ENCODE measurements around the gene PIAS1.
"Not testable (repeated sequence)": the region's sequence is repeated elsewhere in the genome, so short reads cannot be mapped to it uniquely, and the experiment has no call there.

The PIAS1 gene

GRCh38 chr15:68200016-68200861, 146.1 kb downstream of the PIAS1 start:
- Histone ChIP-seq H3K4me1 (ENCODE audit: control insufficient read depth, low read depth, low read length) (peaks cover 21% of the 10 kb centered on the region), H3K27ac (ENCODE audit: low read length) (no peak overlapping the region), H3K9ac (ENCODE audit: low read length) (no peak overlapping the region), H3K9me3 (ENCODE audit: control insufficient read depth, low read depth, low read length) (no peaks in the 10 kb centered on the region), H3K27me3 (ENCODE audit: control insufficient read depth, insufficient read depth, low read length) (no peaks in the 10 kb centered on the region), H3K36me3 (ENCODE audit: control insufficient read depth, low read depth, low read length) (no peaks in the 10 kb centered on the region), H3K4me3 (ENCODE audit: low read length) (no peak overlapping the region)

GRCh38 chr15:68201153-68201878, 147.2 kb downstream of the PIAS1 start:
- Histone ChIP-seq H3K27ac (ENCODE audit: low read length) (no peak overlapping the region), H3K36me3 (ENCODE audit: control insufficient read depth, low read depth, low read length) (no peaks in the 10 kb centered on the region), H3K4me1 (ENCODE audit: control insufficient read depth, low read depth, low read length) (peaks cover 30% of the 10 kb centered on the region), H3K27me3 (ENCODE audit: control insufficient read depth, insufficient read depth, low read length) (no peaks in the 10 kb centered on the region), H3K9ac (ENCODE audit: low read length) (no peak overlapping the region), H3K9me3 (ENCODE audit: control insufficient read depth, low read depth, low read length) (no peaks in the 10 kb centered on the region), H3K4me3 (ENCODE audit: low read length) (no peak overlapping the region)

DNA sequence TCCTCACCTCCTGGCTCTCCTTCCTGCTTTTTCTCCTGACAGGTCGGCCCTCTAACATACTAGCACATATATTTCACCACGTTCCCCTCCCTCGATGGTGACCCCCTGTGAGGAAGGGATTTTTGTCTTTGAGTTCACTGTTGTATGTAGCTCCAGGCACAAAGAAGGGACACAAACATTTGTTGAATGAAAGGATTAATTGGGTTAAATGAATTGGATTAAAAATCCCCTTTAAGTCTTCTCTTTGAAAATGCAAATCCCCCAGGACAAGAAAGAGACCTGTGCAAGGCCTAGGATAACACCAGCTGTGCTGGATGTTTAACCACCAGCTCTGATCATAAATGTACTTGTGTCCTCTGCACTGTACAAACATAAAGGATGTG, 147.8 kb downstream of the PIAS1 start:
- Histone ChIP-seq H3K4me1 (ENCODE audit: control insufficient read depth, low read depth, low read length) (peaks cover 36% of the 10 kb centered on the region), H3K36me3 (ENCODE audit: control insufficient read depth, low read depth, low read length) (no peaks in the 10 kb centered on the region), H3K9ac (ENCODE audit: low read length) (no peak overlapping the region), H3K27ac (ENCODE audit: low read length) (no peak overlapping the region), H3K9me3 (ENCODE audit: control insufficient read depth, low read depth, low read length) (no peaks in the 10 kb centered on the region), H3K4me3 (ENCODE audit: low read length) (no peak overlapping the region), H3K27me3 (ENCODE audit: control insufficient read depth, insufficient read depth, low read length) (no peaks in the 10 kb centered on the region)

DNA sequence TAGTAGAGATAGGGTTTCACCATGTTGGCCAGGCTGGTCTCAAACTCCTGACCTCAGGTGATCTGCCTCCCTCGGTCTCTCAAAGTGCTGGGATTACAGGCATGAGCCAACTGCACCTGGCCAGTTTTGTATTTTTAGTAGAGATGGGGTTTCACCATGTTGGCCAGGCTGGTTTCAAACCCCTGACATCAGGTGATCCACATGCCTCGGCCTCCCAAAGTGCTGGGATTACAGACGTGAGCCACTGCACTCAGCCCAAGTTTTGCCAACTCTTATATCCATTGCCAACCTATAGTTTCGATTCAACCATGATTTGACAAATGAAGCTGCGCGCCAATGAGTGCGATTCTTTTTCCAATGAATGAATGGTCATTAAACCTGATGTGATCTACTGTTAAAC, 148.9 kb downstream of the PIAS1 start:
- H3K9me3 ChIP-seq (ENCODE audit: control insufficient read depth, low read depth, low read length); H3K4me3 ChIP-seq (ENCODE audit: low read length); H3K27me3 ChIP-seq (ENCODE audit: control insufficient read depth, insufficient read depth, low read length); H3K27ac ChIP-seq (ENCODE audit: low read length); H3K36me3 ChIP-seq (ENCODE audit: control insufficient read depth, low read depth, low read length); H3K9ac ChIP-seq (ENCODE audit: low read length): not testable (repeated sequence)
- H3K4me1 ChIP-seq (ENCODE audit: control insufficient read depth, low read depth, low read length), result peaks cover 36% of the 10 kb centered on the region

DNA sequence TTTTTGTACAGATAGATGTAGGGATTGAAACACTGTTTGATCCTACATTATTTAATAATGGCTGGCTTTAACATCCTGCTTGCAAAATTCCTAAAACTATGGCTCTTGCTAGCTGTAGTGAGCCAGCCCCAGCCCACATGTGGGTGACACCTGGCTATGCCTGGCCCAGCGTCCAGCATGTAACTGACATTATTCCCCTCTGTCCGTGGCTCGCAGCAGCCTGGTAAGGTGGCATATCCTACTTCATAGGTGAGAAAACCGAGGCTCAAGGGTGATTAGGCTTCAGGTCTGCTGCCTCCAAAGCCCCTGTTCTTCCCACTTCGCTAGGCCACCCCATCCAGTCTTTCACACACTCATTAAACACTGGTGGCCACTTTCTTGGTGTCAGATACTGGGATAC, 149.4 kb downstream of the PIAS1 start:
- Histone ChIP-seq H3K9ac (ENCODE audit: low read length) (no peak overlapping the region), H3K27ac (ENCODE audit: low read length) (no peak overlapping the region), H3K4me3 (ENCODE audit: low read length) (no peak overlapping the region), H3K36me3 (ENCODE audit: control insufficient read depth, low read depth, low read length) (no peaks in the 10 kb centered on the region), H3K9me3 (ENCODE audit: control insufficient read depth, low read depth, low read length) (no peaks in the 10 kb centered on the region), H3K4me1 (ENCODE audit: control insufficient read depth, low read depth, low read length) (peaks cover 36% of the 10 kb centered on the region), H3K27me3 (ENCODE audit: control insufficient read depth, insufficient read depth, low read length) (no peaks in the 10 kb centered on the region)

DNA sequence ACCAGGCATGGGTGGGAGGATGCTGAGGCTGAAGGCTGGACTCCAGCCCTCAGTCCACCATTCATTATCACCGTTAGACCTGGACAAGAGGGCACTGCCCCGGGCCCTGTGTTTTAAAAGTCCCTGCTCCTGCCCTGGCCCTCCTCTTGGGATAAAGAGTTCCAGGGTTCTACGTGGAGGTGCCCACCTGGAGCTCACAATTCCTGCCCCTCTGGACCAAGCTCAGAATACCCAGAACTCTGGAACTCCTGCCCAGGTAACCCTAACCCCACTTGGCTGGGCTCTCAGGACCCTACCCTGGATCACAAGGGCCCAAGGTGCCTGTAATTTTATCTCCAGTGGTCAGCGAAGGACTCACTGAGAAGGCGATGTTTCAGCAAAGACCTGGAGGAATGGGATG, 149.8 kb downstream of the PIAS1 start:
- H3K9ac ChIP-seq (ENCODE audit: low read length), result no peak overlapping the region
- H3K4me1 ChIP-seq (ENCODE audit: control insufficient read depth, low read depth, low read length), result peaks cover 36% of the 10 kb centered on the region
- no peaks in the 10 kb centered on the region for H3K27me3 ChIP-seq (ENCODE audit: control insufficient read depth, insufficient read depth, low read length)
- no peak overlapping the region for H3K4me3 ChIP-seq (ENCODE audit: low read length)
- H3K27ac ChIP-seq (ENCODE audit: low read length), result no peak overlapping the region
- H3K9me3 ChIP-seq (ENCODE audit: control insufficient read depth, low read depth, low read length), result no peaks in the 10 kb centered on the region
- H3K36me3 ChIP-seq (ENCODE audit: control insufficient read depth, low read depth, low read length), result no peaks in the 10 kb centered on the region

GRCh38 chr15:68204361-68204760, 150.2 kb downstream of the PIAS1 start:
- H3K9ac ChIP-seq (ENCODE audit: low read length), result no peak overlapping the region
- no peaks in the 10 kb centered on the region for H3K9me3 ChIP-seq (ENCODE audit: control insufficient read depth, low read depth, low read length)
- H3K27me3 ChIP-seq (ENCODE audit: control insufficient read depth, insufficient read depth, low read length), result no peaks in the 10 kb centered on the region
- peaks cover 36% of the 10 kb centered on the region for H3K4me1 ChIP-seq (ENCODE audit: control insufficient read depth, low read depth, low read length)
- H3K36me3 ChIP-seq (ENCODE audit: control insufficient read depth, low read depth, low read length), result no peaks in the 10 kb centered on the region
- H3K27ac ChIP-seq (ENCODE audit: low read length), result no peak overlapping the region
- H3K4me3 ChIP-seq (ENCODE audit: low read length), result no peak overlapping the region

DNA sequence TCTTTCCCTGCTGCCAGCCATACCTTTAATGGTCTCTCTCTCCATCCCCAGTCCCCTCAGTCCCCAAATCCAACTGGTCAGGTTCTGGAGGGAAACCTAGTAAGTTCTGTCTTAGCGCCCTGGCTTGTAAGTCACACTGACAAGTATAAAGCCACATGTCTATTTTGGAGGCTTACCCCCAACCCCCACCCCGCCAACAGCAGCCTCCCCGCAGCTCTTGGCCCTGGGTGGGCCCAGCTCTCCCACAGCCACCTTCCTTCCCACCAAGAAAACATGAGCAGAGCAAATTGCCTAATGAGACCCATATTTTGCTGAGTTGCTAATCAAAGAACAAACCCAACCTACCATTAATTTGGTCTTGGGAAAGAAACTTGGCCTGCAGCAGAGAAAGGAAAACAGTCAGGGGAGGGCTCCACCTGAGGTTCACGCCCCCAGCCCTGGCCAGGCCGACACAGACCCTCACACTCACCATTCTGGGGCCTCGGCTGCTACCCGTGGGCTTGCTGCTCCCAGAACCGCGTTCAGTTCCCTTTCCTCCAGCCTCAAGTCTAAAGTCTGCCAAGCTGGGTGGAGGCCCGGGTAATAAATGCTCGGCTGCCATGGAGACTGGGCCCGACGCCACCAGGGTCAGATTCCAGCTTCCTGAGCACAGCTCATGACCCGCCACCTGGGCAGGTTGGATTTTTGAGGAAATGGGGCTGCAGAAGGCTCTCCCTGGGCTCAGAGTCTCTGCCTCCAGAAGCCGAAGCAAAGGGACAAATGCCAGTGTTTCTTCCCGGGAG, 150.9 kb downstream of the PIAS1 start, which contains the start of gene CALML4:
Gene CALML4 (minus strand): TSS at position 557 of the 782 bp plus-strand sequence. CDS start 85 bp downstream, at position 472.
- Histone ChIP-seq H3K36me3 (ENCODE audit: control insufficient read depth, low read depth, low read length) (no peaks in the 10 kb centered on the region), H3K27ac (ENCODE audit: low read length) (no peak within 1 kb of the TSS), H3K4me3 (ENCODE audit: low read length) (no peak within 1 kb of the TSS), H3K4me1 (ENCODE audit: control insufficient read depth, low read depth, low read length) (peaks cover 35% of the 10 kb centered on the region), H3K9me3 (ENCODE audit: control insufficient read depth, low read depth, low read length) (no peaks in the 10 kb centered on the region), H3K27me3 (ENCODE audit: control insufficient read depth, insufficient read depth, low read length) (no peaks in the 10 kb centered on the region), H3K9ac (ENCODE audit: low read length) (no peak within 1 kb of the TSS)

- Histone ChIP-seq H3K4me3 (ENCODE audit: low read length) (no peak overlapping the region), H3K36me3 (ENCODE audit: control insufficient read depth, low read depth, low read length) (no peaks in the 10 kb centered on the region), H3K9ac (ENCODE audit: low read length) (no peak overlapping the region), H3K27ac (ENCODE audit: low read length) (no peak overlapping the region), H3K4me1 (ENCODE audit: control insufficient read depth, low read depth, low read length) (peaks cover 32% of the 10 kb centered on the region), H3K27me3 (ENCODE audit: control insufficient read depth, insufficient read depth, low read length) (no peaks in the 10 kb centered on the region), H3K9me3 (ENCODE audit: control insufficient read depth, low read depth, low read length) (no peaks in the 10 kb centered on the region)
Measured at GRCh38 chr15:68205558-68205944, 151.4 kb downstream of the PIAS1 start.

DNA sequence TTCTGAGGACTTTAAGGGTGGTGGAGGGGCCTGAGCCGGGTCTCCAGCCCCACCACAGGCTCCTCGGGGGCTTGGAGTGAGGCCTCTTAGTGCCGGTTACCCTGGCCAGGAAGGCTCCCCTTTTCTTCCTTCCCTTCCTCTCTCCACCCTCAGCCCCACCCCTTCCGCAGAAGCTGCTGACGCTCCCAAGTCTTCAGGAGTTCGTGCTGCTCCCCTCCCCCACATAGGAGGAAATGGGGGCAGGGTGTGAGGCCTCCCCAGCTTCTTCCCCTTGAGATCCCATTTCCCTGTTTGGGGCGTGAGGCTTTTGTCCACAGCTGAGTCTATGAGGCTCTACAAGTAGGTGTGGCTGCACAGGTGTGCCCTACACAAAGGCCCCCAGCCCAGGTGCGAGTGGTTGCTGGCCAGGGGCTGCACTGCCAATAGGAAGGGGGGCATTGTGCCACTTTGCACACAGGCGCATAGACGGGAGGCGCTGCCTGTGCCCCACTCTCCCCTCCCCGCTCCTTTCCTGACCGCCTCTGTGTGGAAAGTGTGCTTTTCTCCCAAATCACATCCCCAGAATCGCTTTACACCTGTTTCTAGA, 151.9 kb downstream of the PIAS1 start:
- H3K9ac ChIP-seq (ENCODE audit: low read length), result no peak overlapping the region
- no peak overlapping the region for H3K27ac ChIP-seq (ENCODE audit: low read length)

GRCh38 chr15:68206711-68207151, 152.6 kb downstream of the PIAS1 start:
- H3K4me3 ChIP-seq (ENCODE audit: low read length), result no peak overlapping the region
- H3K27ac ChIP-seq (ENCODE audit: low read length), result no peak overlapping the region
- H3K9me3 ChIP-seq (ENCODE audit: control insufficient read depth, low read depth, low read length), result no peaks in the 10 kb centered on the region
- H3K36me3 ChIP-seq (ENCODE audit: control insufficient read depth, low read depth, low read length), result no peaks in the 10 kb centered on the region
- H3K9ac ChIP-seq (ENCODE audit: low read length), result no peak overlapping the region
- no peaks in the 10 kb centered on the region for H3K27me3 ChIP-seq (ENCODE audit: control insufficient read depth, insufficient read depth, low read length)
- H3K4me1 ChIP-seq (ENCODE audit: control insufficient read depth, low read depth, low read length), result peaks cover 27% of the 10 kb centered on the region

More for the DNA sequence above, 151.9 kb downstream of the PIAS1 start:
- Histone ChIP-seq H3K4me3 (ENCODE audit: low read length) (no peak overlapping the region), H3K4me1 (ENCODE audit: control insufficient read depth, low read depth, low read length) (peaks cover 31% of the 10 kb centered on the region), H3K27me3 (ENCODE audit: control insufficient read depth, insufficient read depth, low read length) (no peaks in the 10 kb centered on the region), H3K36me3 (ENCODE audit: control insufficient read depth, low read depth, low read length) (no peaks in the 10 kb centered on the region), H3K9me3 (ENCODE audit: control insufficient read depth, low read depth, low read length) (no peaks in the 10 kb centered on the region)
